HG03103 (cell line): ENCODE data around the gene KLRB1.
"Not testable (repeated sequence)": the region's sequence is repeated elsewhere in the genome, so short reads cannot be mapped to it uniquely, and the experiment has no call there.

ENCODE experiments used
- ATAC-seq: cut with Tn5 transposase; IDR thresholded peaks from one replicate; pipeline ENCODE4 v1.9.1; 2021; ENCODE audit warnings: low read depth; ENCODE audit not compliant: unreplicated experiment

KLRB1 gene

GRCh38 chr12:9625019-9625418, 17.3 kb upstream of the KLRB1 start:
- no peak for ATAC-seq

- ATAC-seq: no peak
Measured at GRCh38 chr12:9619411-9620179, 11.9 kb upstream of the KLRB1 start.

GRCh38 chr12:9618906-9619305, 11.2 kb upstream of the KLRB1 start:
- ATAC-seq: not testable (repeated sequence)

- ATAC-seq: no peak
Measured at GRCh38 chr12:9617124-9617523, 9.4 kb upstream of the KLRB1 start.

GRCh38 chr12:9615420-9616136, 7.9 kb upstream of the KLRB1 start:
- no peak for ATAC-seq

- not testable (repeated sequence) for ATAC-seq
Measured at GRCh38 chr12:9610606-9611005, 2.9 kb upstream of the KLRB1 start.

GRCh38 chr12:9606736-9607372, 862 bp downstream of the KLRB1 start:
- no peak for ATAC-seq

GRCh38 chr12:9606247-9606646, 1.5 kb downstream of the KLRB1 start:
- ATAC-seq: no peak

GRCh38 chr12:9605483-9605882, 2.2 kb downstream of the KLRB1 start:
- ATAC-seq: no peak

- no peak for ATAC-seq
Measured at GRCh38 chr12:9604287-9604686, 3.4 kb downstream of the KLRB1 start.

- ATAC-seq: not testable (repeated sequence)
Measured at GRCh38 chr12:9600426-9600825, 7.3 kb downstream of the KLRB1 start.

GRCh38 chr12:9598363-9598762, 9.4 kb downstream of the KLRB1 start:
- no peak for ATAC-seq

- no peak for ATAC-seq
Measured at GRCh38 chr12:9597365-9597764, 10.4 kb downstream of the KLRB1 start.

GRCh38 chr12:9590441-9590840, 17.3 kb downstream of the KLRB1 start:
- ATAC-seq: no peak

- no peak for ATAC-seq
Measured at GRCh38 chr12:9588749-9589148, 19.0 kb downstream of the KLRB1 start.

- no peak for ATAC-seq
Measured at GRCh38 chr12:9587987-9588600, 19.6 kb downstream of the KLRB1 start.

GRCh38 chr12:9577729-9578128, 30.0 kb downstream of the KLRB1 start:
- ATAC-seq: not testable (repeated sequence)

- not testable (repeated sequence) for ATAC-seq
Measured at GRCh38 chr12:9567151-9567550, 40.6 kb downstream of the KLRB1 start.

- not testable (repeated sequence) for ATAC-seq
Measured at GRCh38 chr12:9566113-9566512, 41.6 kb downstream of the KLRB1 start.

GRCh38 chr12:9564418-9564817, 43.3 kb downstream of the KLRB1 start:
- ATAC-seq: not testable (repeated sequence)

- ATAC-seq: not testable (repeated sequence)
Measured at GRCh38 chr12:9562841-9563453, 44.8 kb downstream of the KLRB1 start.
